HCT116 (cell line): Measurements from ENCODE around the gene TOM1L1. TPM values are rescaled to one million over a fixed set of nuclear protein-coding genes. Genes with fewer than 3 reads are reported as not detected.
A peak's percentile ranks its signal among the peaks of the same experiment; 100 is the strongest.

Experiments used
- ATAC-seq: fragments of 200-7000 bp; cut with Tn5 transposase; 2 replicates; pipeline ENCODE4 v1.9.1; 2020; ENCODE audit warnings: mild to moderate bottlenecking, moderate library complexity
- BruUV-seq: library from RNA; stranded (reverse); fragments of 400-500 nt; replicated peaks from 2 replicates; lab custom pipeline; 2021; lab: Mats Ljungman, UMichigan
- CTCF ChIA-PET: fragments of 300-600 bp; sonication (Branson Sonifier 250); formaldehyde crosslinking; loops from one replicate; lab custom pipeline; 2021; ENCODE audit warnings: antibody characterized with exemption; lab: Charles Lee
- POLR2A ChIA-PET: fragments of 300-600, 350-600 bp; sonication (Branson Sonifier 250); formaldehyde crosslinking; loops from one replicate; lab custom pipeline; 2021; ENCODE audit warnings: antibody characterized with exemption; lab: Charles Lee
- RAD21 ChIA-PET, 2 experiments: fragments of 300-600 bp; sonication (Branson Sonifier 250); formaldehyde crosslinking; loops; one replicate each; lab custom pipeline; 2023; ENCODE audit warnings: low total read pairs in 2 of 2; ENCODE audit not compliant: uncharacterized antibody in 2 of 2, unreplicated experiment in 2 of 2, low non-redundant PET in 1 of 2; lab: Charles Lee
- DNase-seq: peaks from one replicate; pipeline ENCODE4 v3.0.0-alpha.2; 2010; ENCODE audit warnings: low read depth, low spot score
- H2AFZ ChIP-seq: fragments of 200-600 bp; shearing (Covaris generic), sonication (generic); 2 replicates; pipeline ENCODE4 v1.6.1; 2017; ENCODE audit warnings: low read depth, mixed run types, mixed read lengths, antibody characterized with exemption, low read length; ENCODE audit not compliant: poor library complexity, severe bottlenecking
- H3K27ac ChIP-seq: 2 replicates; pipeline ENCODE4 v1.5.1; 2012; ENCODE audit warnings: low read depth, low read length
- H3K27me3 ChIP-seq: fragments of 200-600 bp; sonication (generic); 2 replicates; pipeline ENCODE4 v1.6.1; 2016; ENCODE audit warnings: mixed run types, low read length, mixed read lengths; ENCODE audit not compliant: insufficient read depth
- H3K36me3 ChIP-seq, 2 experiments: fragments of 200-500 bp in 1 of 2; fragments of 200-600 bp in 1 of 2; sonication (Bioruptor generic) in 1 of 2; sonication (generic) in 1 of 2; 2 replicates each; pipeline versions ENCODE4 v1.5.1 to v1.6.1; 2014 to 2016; ENCODE audit warnings: low read length in 2 of 2, inconsistent platforms in 1 of 2, mixed read lengths in 1 of 2, mixed run types in 1 of 2; ENCODE audit not compliant: insufficient read depth in 2 of 2, control insufficient read depth in 1 of 2
- H3K4me1 ChIP-seq, 2 experiments: fragments of 200-600 bp in 1 of 2; sonication (generic) in 1 of 2; 2 replicates each; pipeline versions ENCODE4 v1.5.1 to v1.6.1; 2012 to 2017; ENCODE audit warnings: low read length in 2 of 2, inconsistent platforms in 1 of 2, mild to moderate bottlenecking in 1 of 2, mixed read lengths in 1 of 2, mixed run types in 1 of 2, moderate library complexity in 1 of 2; ENCODE audit not compliant: insufficient read depth in 2 of 2, control insufficient read depth in 1 of 2
- H3K4me2 ChIP-seq: fragments of 200-600 bp; sonication (generic); 2 replicates; pipeline ENCODE4 v1.6.1; 2017; ENCODE audit warnings: mixed run types, low read length, mixed read lengths
- H3K4me3 ChIP-seq, 2 experiments: fragments of 200-600 bp in 1 of 2; sonication (generic) in 1 of 2; replicated peaks in 1 of 2; 2 replicates each; pipeline ENCODE4 v1.5.1; 2011 to 2016; ENCODE audit warnings: low read length in 2 of 2, control low read depth in 1 of 2, low read depth in 1 of 2, mild to moderate bottlenecking in 1 of 2, mixed read lengths in 1 of 2, mixed run types in 1 of 2
- H3K79me2 ChIP-seq: fragments of 200-600 bp; sonication (generic); 2 replicates; pipeline ENCODE4 v1.6.1; 2017; ENCODE audit warnings: mild to moderate bottlenecking, mixed run types, low read length, moderate library complexity, mixed read lengths; ENCODE audit not compliant: insufficient read depth
- H3K9ac ChIP-seq: fragments of 200-600 bp; sonication (generic); 2 replicates; pipeline ENCODE4 v1.6.1; 2016; ENCODE audit warnings: low read length, mixed read lengths
- H3K9me2 ChIP-seq: fragments of 200-600 bp; sonication (generic), shearing (Covaris generic); 2 replicates; pipeline ENCODE4 v1.6.1; 2017; ENCODE audit warnings: mixed run types, mild to moderate bottlenecking, moderate library complexity; ENCODE audit not compliant: insufficient read depth
- H3K9me3 ChIP-seq, 2 experiments: fragments of 200-500 bp in 1 of 2; fragments of 200-600 bp in 1 of 2; sonication (Bioruptor generic) in 1 of 2; sonication (generic) in 1 of 2; 2 replicates each; pipeline ENCODE4 v1.6.1; 2014 to 2017; ENCODE audit warnings: low read length in 2 of 2, mixed read lengths in 2 of 2, inconsistent platforms in 1 of 2, low read depth in 1 of 2, mild to moderate bottlenecking in 1 of 2, mixed run types in 1 of 2, moderate library complexity in 1 of 2; ENCODE audit not compliant: control insufficient read depth in 1 of 2, insufficient read depth in 1 of 2
- H4K20me1 ChIP-seq: fragments of 200-600 bp; sonication (generic), shearing (Covaris generic); 2 replicates; pipeline ENCODE4 v1.6.1; 2017; ENCODE audit warnings: mixed run types, mild to moderate bottlenecking, moderate library complexity; ENCODE audit not compliant: insufficient read depth
- CBX3 ChIP-seq: IDR thresholded peaks from 2 replicates; pipeline ENCODE4 v1.6.1; 2012; ENCODE audit warnings: low read depth
- CEBPB ChIP-seq: IDR thresholded peaks from 2 replicates; pipeline ENCODE4 v1.6.1; 2012; ENCODE audit warnings: low read depth
- EGR1 ChIP-seq: IDR thresholded peaks from 2 replicates; pipeline ENCODE4 v1.6.1; 2012; ENCODE audit warnings: low read depth
- FOSL1 ChIP-seq: IDR thresholded peaks from 2 replicates; pipeline ENCODE4 v1.6.1; 2012; ENCODE audit warnings: low read depth
- JUND ChIP-seq: IDR thresholded peaks from 2 replicates; pipeline ENCODE4 v1.6.1; 2012
- MAX ChIP-seq: IDR thresholded peaks from 2 replicates; pipeline ENCODE4 v1.6.1; 2012
- RAD21 ChIP-seq: IDR thresholded peaks from 2 replicates; pipeline ENCODE4 v1.6.1; 2012; ENCODE audit warnings: low read depth, mild to moderate bottlenecking
- SP1 ChIP-seq: IDR thresholded peaks from 2 replicates; pipeline ENCODE4 v1.6.1; 2012; ENCODE audit warnings: low read depth
- YY1 ChIP-seq: IDR thresholded peaks from 2 replicates; pipeline ENCODE4 v1.6.1; 2011; ENCODE audit warnings: low read length, low read depth, moderate library complexity, mild to moderate bottlenecking; ENCODE audit not compliant: insufficient replicate concordance; ENCODE audit errors: extremely low read depth
- ZBTB33 ChIP-seq: IDR thresholded peaks from 2 replicates; pipeline ENCODE4 v1.6.1; 2011; ENCODE audit warnings: mild to moderate bottlenecking, low read length, moderate library complexity; ENCODE audit not compliant: insufficient replicate concordance; ENCODE audit errors: extremely low read depth
- intact Hi-C: fragments of 100-400 bp; cut with micrococcal nuclease; formaldehyde crosslinking; loops from 2 replicates; pipeline ENCODE4 v1.10.0; 2022
- total RNA-seq: library from RNA; stranded (reverse); gene quantifications from one replicate; pipeline ENCODE4 v1.2.1, GENCODE V29; 2021; ENCODE audit not compliant: unreplicated experiment

The TOM1L1 gene
- total RNA-seq, 1 experiment from 2014 or later = 70.8 TPM

GRCh38 chr17:54948380-54948779 is 47.7 kb downstream of the TOM1L1 start:
- Histone ChIP-seq H3K4me2 (peak overlapping the region; percentile 51), H3K9me2 (no peaks in the 10 kb centered on the region), H3K27me3 (no peaks in the 10 kb centered on the region), H2AFZ (no peak overlapping the region), H3K27ac (peak overlapping the region; percentile 8; the same call in 1 of the 2 replicates), H4K20me1 (no peaks in the 10 kb centered on the region), H3K4me3 (no peak overlapping the region), H3K79me2 (no peaks in the 10 kb centered on the region), H3K9me3 (no peaks in the 10 kb centered on the region), H3K36me3 (peaks cover 19 to 24% of the 10 kb centered on the region in 2 experiments), H3K9ac (no peak overlapping the region), H3K4me1 (peaks cover 9 to 17% of the 10 kb centered on the region in 2 experiments)
- peak; percentile 97 for ATAC-seq
- intact Hi-C loops = no loop called here
- BruUV-seq = no TSS peak
- ChIA-PET POLR2A (no interaction called here), RAD21 (no interaction called here), CTCF (no interaction called here)
- DNase-seq = peak; percentile 70
- TF ChIP-seq ZBTB33 = no peak
- no peak for TF ChIP-seq RAD21
- TF ChIP-seq CBX3 = peak; percentile 72; the same call in 1 of the 2 replicates
- TF ChIP-seq MAX = peak; percentile 48; the same call in 1 of the 2 replicates
- TF ChIP-seq EGR1 = peak; percentile 40; the same call in 1 of the 2 replicates
- TF ChIP-seq SP1 = peak; percentile 64
- TF ChIP-seq YY1 = no peak
- peak; percentile 56; the same call in 1 of the 2 replicates for TF ChIP-seq FOSL1
- peak; percentile 64 for TF ChIP-seq JUND
- peak; percentile 48; the same call in 1 of the 2 replicates for TF ChIP-seq CEBPB
